Measurements from ENCODE around the gene JARID2.

Gene JARID2

GRCh38 chr6:15500078-15500740 is 254.3 kb downstream of the JARID2 start:
- no peak for DNase-seq

GRCh38 chr6:15500901-15501825 is 255.3 kb downstream of the JARID2 start:
- DNase-seq, result no peak

GRCh38 chr6:15501826-15502445 is 256.1 kb downstream of the JARID2 start:
- DNase-seq, result no peak

- DNase-seq, result no peak
Observed at GRCh38 chr6:15502446-15503345, 256.8 kb downstream of the JARID2 start.

GRCh38 chr6:15503346-15503680 is 257.4 kb downstream of the JARID2 start:
- no peak for DNase-seq

GRCh38 chr6:15504040-15504495 is 258.2 kb downstream of the JARID2 start:
- no peak for DNase-seq

- no peak for DNase-seq
Observed at GRCh38 chr6:15504581-15505350, 258.9 kb downstream of the JARID2 start.

GRCh38 chr6:15505463-15505918 is 259.6 kb downstream of the JARID2 start:
- no peak for DNase-seq

- DNase-seq, result no peak
Observed at GRCh38 chr6:15506066-15506465, 260.2 kb downstream of the JARID2 start.

GRCh38 chr6:15507221-15507620 is 261.4 kb downstream of the JARID2 start:
- DNase-seq, result no peak

GRCh38 chr6:15507746-15508145 is 261.9 kb downstream of the JARID2 start:
- DNase-seq, result no peak

- DNase-seq, result no peak
Observed at GRCh38 chr6:15508441-15508871, 262.6 kb downstream of the JARID2 start.

- DNase-seq, result no peak
Observed at GRCh38 chr6:15508931-15509330, 263.1 kb downstream of the JARID2 start.

GRCh38 chr6:15509335-15509933 is 263.6 kb downstream of the JARID2 start:
- no peak for DNase-seq

GRCh38 chr6:15510121-15510520 is 264.3 kb downstream of the JARID2 start:
- DNase-seq, result no peak

- no peak for DNase-seq
Observed at GRCh38 chr6:15510536-15511247, 264.8 kb downstream of the JARID2 start.

GRCh38 chr6:15511248-15512125 is 265.6 kb downstream of the JARID2 start:
- DNase-seq, result no peak

GRCh38 chr6:15512126-15512525 is 266.3 kb downstream of the JARID2 start:
- DNase-seq, result no peak

GRCh38 chr6:15512721-15513120 is 266.9 kb downstream of the JARID2 start:
- DNase-seq, result no peak
